ENCODE data around the gene MAJIN. TPM values are rescaled to one million over a fixed set of nuclear protein-coding genes. Genes with fewer than 3 reads are reported as not detected.

MAJIN gene
- total and polyA plus RNA-seq, 9 of the 15 experiments (the other 6 are each of a cell fraction or from before 2014, with no cell fraction given), result 0.17 to 0.83 (median 0.24) TPM; not detected in 2

DNA sequence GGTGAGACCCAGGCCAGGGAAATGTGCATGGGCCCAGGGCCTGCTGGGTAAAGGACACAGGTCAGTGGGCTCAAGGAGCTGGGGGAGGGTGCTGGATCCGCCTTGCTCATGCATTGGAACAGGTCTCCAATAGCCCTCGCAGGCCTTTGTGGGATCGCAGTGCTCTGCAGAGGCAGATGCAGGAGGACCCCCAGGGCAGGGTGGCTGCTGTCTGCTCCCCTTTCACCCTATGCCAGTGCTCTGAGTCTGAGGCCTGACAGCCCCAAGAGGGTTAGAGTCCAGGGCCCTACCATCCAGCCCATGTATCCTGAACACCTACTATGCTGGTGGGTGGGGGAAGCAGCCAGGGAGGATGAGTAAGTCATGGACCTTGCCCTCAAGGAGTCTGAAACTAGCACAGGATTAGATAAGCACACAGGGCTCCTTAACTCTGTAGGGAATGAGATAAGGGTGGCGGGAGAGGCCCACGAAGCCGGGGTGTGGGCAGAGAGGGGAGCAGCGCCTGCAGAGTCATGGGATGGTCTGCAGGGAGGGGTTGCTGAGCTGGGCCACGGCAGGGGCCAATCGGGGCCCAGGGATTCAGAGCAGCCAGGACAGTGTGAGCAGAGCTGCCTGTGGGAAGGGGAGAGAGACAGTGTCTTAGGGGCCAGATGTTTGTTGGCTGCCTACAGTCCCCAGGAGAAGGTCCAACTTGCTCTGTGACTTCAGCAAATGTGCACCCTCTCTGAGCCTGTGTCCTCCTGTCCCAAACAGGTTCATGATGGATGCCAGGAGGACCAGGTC is 83.0 kb downstream of the MAJIN start (continued):
- TF ChIP-seq ZNF282 (CRISPR knock-in tag; IDR thresholded peaks at IDR 0.05) (no peak), HNRNPH1 (optimal IDR thresholded peaks at IDR 0.05; ENCODE audit: low read depth, low read length) (no peak), PYGO2 (tag; IDR thresholded peaks at IDR 0.05) (no peak; the same call in 1 of the 2 replicates), RBM15 (IDR thresholded peaks at IDR 0.05; ENCODE audit: insufficient read depth, low read length) (no peak), ZNF12 (CRISPR knock-in tag; IDR thresholded peaks at IDR 0.05) (peak; percentile 33; the same call in 1 of the 2 replicates), DPF2 (IDR thresholded peaks at IDR 0.05) (peak; percentile 100), KLF10 (CRISPR knock-in tag; IDR thresholded peaks at IDR 0.05) (no peak), ZNF766 (CRISPR knock-in tag; conservative IDR thresholded peaks at IDR 0.05) (peak; percentile 61), ZNF133 (CRISPR knock-in tag; IDR thresholded peaks at IDR 0.05) (no peak), ARID1B (IDR thresholded peaks at IDR 0.05) (peak; percentile 99), ELF4 (CRISPR knock-in tag; IDR thresholded peaks at IDR 0.05) (no peak; the same call in 1 of the 2 replicates), ATF1 (CRISPR knock-in tag; IDR thresholded peaks at IDR 0.05) (no peak), ATF1 (tag; IDR thresholded peaks at IDR 0.05) (peak; percentile 67), MCM7 (IDR thresholded peaks at IDR 0.05) (no peak)
- TF ChIP-seq, protein P1, sequence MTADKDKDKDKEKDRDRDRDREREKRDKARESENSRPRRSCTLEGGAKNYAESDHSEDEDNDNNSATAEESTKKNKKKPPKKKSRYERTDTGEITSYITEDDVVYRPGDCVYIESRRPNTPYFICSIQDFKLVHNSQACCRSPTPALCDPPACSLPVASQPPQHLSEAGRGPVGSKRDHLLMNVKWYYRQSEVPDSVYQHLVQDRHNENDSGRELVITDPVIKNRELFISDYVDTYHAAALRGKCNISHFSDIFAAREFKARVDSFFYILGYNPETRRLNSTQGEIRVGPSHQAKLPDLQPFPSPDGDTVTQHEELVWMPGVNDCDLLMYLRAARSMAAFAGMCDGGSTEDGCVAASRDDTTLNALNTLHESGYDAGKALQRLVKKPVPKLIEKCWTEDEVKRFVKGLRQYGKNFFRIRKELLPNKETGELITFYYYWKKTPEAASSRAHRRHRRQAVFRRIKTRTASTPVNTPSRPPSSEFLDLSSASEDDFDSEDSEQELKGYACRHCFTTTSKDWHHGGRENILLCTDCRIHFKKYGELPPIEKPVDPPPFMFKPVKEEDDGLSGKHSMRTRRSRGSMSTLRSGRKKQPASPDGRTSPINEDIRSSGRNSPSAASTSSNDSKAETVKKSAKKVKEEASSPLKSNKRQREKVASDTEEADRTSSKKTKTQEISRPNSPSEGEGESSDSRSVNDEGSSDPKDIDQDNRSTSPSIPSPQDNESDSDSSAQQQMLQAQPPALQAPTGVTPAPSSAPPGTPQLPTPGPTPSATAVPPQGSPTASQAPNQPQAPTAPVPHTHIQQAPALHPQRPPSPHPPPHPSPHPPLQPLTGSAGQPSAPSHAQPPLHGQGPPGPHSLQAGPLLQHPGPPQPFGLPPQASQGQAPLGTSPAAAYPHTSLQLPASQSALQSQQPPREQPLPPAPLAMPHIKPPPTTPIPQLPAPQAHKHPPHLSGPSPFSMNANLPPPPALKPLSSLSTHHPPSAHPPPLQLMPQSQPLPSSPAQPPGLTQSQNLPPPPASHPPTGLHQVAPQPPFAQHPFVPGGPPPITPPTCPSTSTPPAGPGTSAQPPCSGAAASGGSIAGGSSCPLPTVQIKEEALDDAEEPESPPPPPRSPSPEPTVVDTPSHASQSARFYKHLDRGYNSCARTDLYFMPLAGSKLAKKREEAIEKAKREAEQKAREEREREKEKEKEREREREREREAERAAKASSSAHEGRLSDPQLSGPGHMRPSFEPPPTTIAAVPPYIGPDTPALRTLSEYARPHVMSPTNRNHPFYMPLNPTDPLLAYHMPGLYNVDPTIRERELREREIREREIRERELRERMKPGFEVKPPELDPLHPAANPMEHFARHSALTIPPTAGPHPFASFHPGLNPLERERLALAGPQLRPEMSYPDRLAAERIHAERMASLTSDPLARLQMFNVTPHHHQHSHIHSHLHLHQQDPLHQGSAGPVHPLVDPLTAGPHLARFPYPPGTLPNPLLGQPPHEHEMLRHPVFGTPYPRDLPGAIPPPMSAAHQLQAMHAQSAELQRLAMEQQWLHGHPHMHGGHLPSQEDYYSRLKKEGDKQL (CRISPR knock-in tag; IDR thresholded peaks at IDR 0.05; ENCODE audit: borderline replicate concordance), result no peak
- TF ChIP-seq, protein P2, sequence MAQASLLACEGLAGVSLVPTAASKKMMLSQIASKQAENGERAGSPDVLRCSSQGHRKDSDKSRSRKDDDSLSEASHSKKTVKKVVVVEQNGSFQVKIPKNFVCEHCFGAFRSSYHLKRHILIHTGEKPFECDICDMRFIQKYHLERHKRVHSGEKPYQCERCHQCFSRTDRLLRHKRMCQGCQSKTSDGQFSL (CRISPR knock-in tag; IDR thresholded peaks at IDR 0.05), result peak; percentile 59; the same call in 1 of the 2 replicates
- TF ChIP-seq, protein P2 (tag; IDR thresholded peaks at IDR 0.05), result no peak

Measured in K562 (cell line).